GM12878 (cell line): Measurements from ENCODE around the gene FCF1. TPM values are rescaled to one million over a fixed set of nuclear protein-coding genes. Genes with fewer than 3 reads are reported as not detected.

Experiments
- BCL3 ChIP-seq: IDR thresholded peaks from 2 replicates; pipeline ENCODE4 v1.6.1; 2011; ENCODE audit warnings: borderline replicate concordance, low read depth, mild to moderate bottlenecking, moderate library complexity, low read length; ENCODE audit not compliant: insufficient read depth, poor library complexity, severe bottlenecking
- HDAC6 ChIP-seq: fragments of 200-600 bp; sonication (generic); IDR thresholded peaks from one replicate; pipeline ENCODE4 v1.8.0; 2017; ENCODE audit warnings: antibody characterized with exemption; ENCODE audit not compliant: unreplicated experiment
- MTA2 ChIP-seq: fragments of 450-650 bp; IDR thresholded peaks from 2 replicates; pipeline ENCODE4 v1.6.1; 2016; ENCODE audit warnings: low read depth, mild to moderate bottlenecking, moderate library complexity
- NR2F1 ChIP-seq: fragments of 450-650 bp; conservative IDR thresholded peaks from 2 replicates; pipeline ENCODE4 v1.6.1; 2017; ENCODE audit warnings: mild to moderate bottlenecking
- POLR2A ChIP-seq: IDR thresholded peaks from 2 replicates; pipeline ENCODE4 v1.6.1; 2011; ENCODE audit warnings: low read depth, mild to moderate bottlenecking, low read length
- SIN3A ChIP-seq: IDR thresholded peaks from 2 replicates; pipeline ENCODE4 v1.6.1; 2012; ENCODE audit warnings: low read depth, low read length, improper control_type of control experiment
- SRF ChIP-seq, 2 experiments: IDR thresholded peaks; 2 replicates each; pipeline ENCODE4 v1.6.1; 2011; ENCODE audit warnings: low read depth in 2 of 2, low read length in 2 of 2, mild to moderate bottlenecking in 1 of 2, moderate library complexity in 1 of 2
- polyA plus RNA-seq, 11 experiments: library from polyadenylated mRNA; depleted of rRNA in 4 of 11; unstranded in 6 of 11; stranded (reverse) in 5 of 11; fragments of >200 nt; fragmentation: Nextera tagmentation in 4 of 11; fragmentation: Illumina TruSeq in 1 of 11; extraction: Ambion mirVana in 4 of 11; extraction: Trizol in 1 of 11; gene quantifications; 1 replicate in 1 of 11; 2 replicates in 10 of 11; pipeline versions ENCODE4 v1.2.1 to v1.2.3, GENCODE V29; 2011 to 2016; ENCODE audit warnings: inconsistent platforms in 2 of 11, missing spikeins in 2 of 11, low read depth in 1 of 11
- total RNA-seq, 4 experiments: library from RNA; depleted of rRNA in 3 of 4; stranded (reverse); fragments of >200 nt in 3 of 4; fragmentation: Illumina TruSeq in 1 of 4; extraction: Trizol in 1 of 4; gene quantifications; 2 replicates each; pipeline versions ENCODE4 v1.2.1 to v1.2.3, GENCODE V29; 2013 to 2021
- TF ChIP-seq, protein P1 (sequence below): fragments of 450-650 bp; IDR thresholded peaks from 2 replicates; pipeline ENCODE4 v1.6.1; 2016; ENCODE audit warnings: mild to moderate bottlenecking
- TF ChIP-seq, protein P2 (sequence below): fragments of 450-650 bp; conservative IDR thresholded peaks from 2 replicates; pipeline ENCODE4 v1.6.1; 2017; ENCODE audit warnings: mild to moderate bottlenecking, moderate library complexity

FCF1 gene
- total and polyA plus RNA-seq, 10 of the 15 experiments (the other 5 are each of a cell fraction or from before 2014, with no cell fraction given) = 6.2 to 88.7 (median 28.5) TPM

DNA sequence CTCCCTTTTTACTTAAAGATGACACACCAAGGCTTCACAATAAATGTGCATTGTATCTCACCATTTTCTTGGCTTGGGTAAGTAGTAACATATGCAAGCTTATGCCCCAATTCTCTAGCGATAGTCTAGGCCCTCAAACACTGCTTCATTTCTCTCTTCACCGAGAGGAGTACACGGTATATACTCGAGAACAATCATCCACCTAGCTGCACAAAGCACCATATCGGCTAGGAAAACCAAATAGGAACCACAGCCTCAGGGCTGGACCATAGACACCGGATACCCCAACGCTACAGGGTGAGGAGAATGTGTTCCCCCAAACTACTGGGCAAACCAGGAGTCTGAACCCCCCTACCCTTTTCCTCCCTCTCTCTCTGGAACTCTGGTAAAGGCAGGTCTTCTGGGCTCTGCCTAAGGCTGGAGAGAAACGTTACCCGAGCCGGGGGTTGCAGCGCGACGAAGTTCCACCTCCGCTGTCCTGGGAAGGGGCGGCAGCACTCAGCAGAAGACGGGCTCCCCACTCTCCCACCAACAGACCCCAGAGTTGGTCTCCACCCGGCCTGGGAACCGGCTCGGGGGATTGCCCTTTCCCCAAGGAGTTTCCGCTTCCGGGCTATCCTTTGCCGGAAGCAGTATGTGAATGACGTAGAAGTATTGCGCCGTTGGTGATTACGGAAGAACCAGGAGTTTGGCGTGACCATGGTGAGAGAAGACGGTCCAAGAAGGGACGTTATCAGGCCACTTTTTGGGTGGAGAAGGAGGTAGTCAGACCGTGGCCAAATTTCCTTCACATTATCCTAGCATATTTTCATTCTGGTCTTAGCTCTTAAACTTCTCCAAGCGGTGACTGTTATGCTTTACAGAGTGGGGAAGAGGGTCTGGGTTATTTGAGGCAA, at the start of gene FCF1, which contains the start of gene AREL1 (continued):
- no peak for TF ChIP-seq BCL3
- peak in 1 of 2 experiments; percentile 84; a peak in 2 of 4 replicates for TF ChIP-seq SRF (IDR thresholded peaks at IDR 0.05; ENCODE audit: low read depth in 2 of 2, low read length in 2 of 2)
- TF ChIP-seq, protein P1, sequence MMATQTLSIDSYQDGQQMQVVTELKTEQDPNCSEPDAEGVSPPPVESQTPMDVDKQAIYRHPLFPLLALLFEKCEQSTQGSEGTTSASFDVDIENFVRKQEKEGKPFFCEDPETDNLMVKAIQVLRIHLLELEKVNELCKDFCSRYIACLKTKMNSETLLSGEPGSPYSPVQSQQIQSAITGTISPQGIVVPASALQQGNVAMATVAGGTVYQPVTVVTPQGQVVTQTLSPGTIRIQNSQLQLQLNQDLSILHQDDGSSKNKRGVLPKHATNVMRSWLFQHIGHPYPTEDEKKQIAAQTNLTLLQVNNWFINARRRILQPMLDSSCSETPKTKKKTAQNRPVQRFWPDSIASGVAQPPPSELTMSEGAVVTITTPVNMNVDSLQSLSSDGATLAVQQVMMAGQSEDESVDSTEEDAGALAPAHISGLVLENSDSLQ = peak; percentile 63
- no peak for TF ChIP-seq NR2F1
- TF ChIP-seq MTA2 = peak; percentile 78
- TF ChIP-seq, protein P2, sequence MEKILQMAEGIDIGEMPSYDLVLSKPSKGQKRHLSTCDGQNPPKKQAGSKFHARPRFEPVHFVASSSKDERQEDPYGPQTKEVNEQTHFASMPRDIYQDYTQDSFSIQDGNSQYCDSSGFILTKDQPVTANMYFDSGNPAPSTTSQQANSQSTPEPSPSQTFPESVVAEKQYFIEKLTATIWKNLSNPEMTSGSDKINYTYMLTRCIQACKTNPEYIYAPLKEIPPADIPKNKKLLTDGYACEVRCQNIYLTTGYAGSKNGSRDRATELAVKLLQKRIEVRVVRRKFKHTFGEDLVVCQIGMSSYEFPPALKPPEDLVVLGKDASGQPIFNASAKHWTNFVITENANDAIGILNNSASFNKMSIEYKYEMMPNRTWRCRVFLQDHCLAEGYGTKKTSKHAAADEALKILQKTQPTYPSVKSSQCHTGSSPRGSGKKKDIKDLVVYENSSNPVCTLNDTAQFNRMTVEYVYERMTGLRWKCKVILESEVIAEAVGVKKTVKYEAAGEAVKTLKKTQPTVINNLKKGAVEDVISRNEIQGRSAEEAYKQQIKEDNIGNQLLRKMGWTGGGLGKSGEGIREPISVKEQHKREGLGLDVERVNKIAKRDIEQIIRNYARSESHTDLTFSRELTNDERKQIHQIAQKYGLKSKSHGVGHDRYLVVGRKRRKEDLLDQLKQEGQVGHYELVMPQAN = peak; percentile 81
- no peak for TF ChIP-seq HDAC6
- peak; percentile 96 for TF ChIP-seq SIN3A
- peak; percentile 90 for TF ChIP-seq POLR2A
